GM12878 (cell line): ENCODE measurements around the gene FBXL16. TPM values are rescaled to one million over a fixed set of nuclear protein-coding genes. Genes with fewer than 3 reads are reported as not detected.

Experiments used
- JUNB ChIP-seq: IDR thresholded peaks from 2 replicates; pipeline ENCODE4 v1.6.1; 2016; ENCODE audit warnings: antibody characterized with exemption, mild to moderate bottlenecking
- ZNF384 ChIP-seq: IDR thresholded peaks from 2 replicates; pipeline ENCODE4 v1.6.1; 2012; ENCODE audit warnings: low read depth, mild to moderate bottlenecking, low read length, improper control_type of control experiment, borderline replicate concordance
- polyA plus RNA-seq, 11 experiments: library from polyadenylated mRNA; depleted of rRNA in 4 of 11; unstranded in 6 of 11; stranded (reverse) in 5 of 11; fragments of >200 nt; fragmentation: Nextera tagmentation in 4 of 11; fragmentation: Illumina TruSeq in 1 of 11; extraction: Ambion mirVana in 4 of 11; extraction: Trizol in 1 of 11; gene quantifications; 1 replicate in 1 of 11; 2 replicates in 10 of 11; pipeline versions ENCODE4 v1.2.1 to v1.2.3, GENCODE V29; 2011 to 2016; ENCODE audit warnings: inconsistent platforms in 2 of 11, missing spikeins in 2 of 11, low read depth in 1 of 11
- total RNA-seq, 4 experiments: library from RNA; depleted of rRNA in 3 of 4; stranded (reverse); fragments of >200 nt in 3 of 4; fragmentation: Illumina TruSeq in 1 of 4; extraction: Trizol in 1 of 4; gene quantifications; 2 replicates each; pipeline versions ENCODE4 v1.2.1 to v1.2.3, GENCODE V29; 2013 to 2021
- TF ChIP-seq, protein P1 (sequence below): fragments of 450-650 bp; IDR thresholded peaks from 2 replicates; pipeline ENCODE4 v1.6.1; 2017; ENCODE audit warnings: mild to moderate bottlenecking, moderate library complexity
- TF ChIP-seq, protein P2 (sequence below): fragments of 150-350 bp; IDR thresholded peaks from 2 replicates; pipeline ENCODE4 v1.6.1; 2014; ENCODE audit warnings: mild to moderate bottlenecking, low read depth, low read length
- TF ChIP-seq, protein P3 (sequence below): fragments of 450-650 bp; IDR thresholded peaks from 2 replicates; pipeline ENCODE4 v1.6.1; 2016; ENCODE audit warnings: mild to moderate bottlenecking, moderate library complexity, borderline replicate concordance

Gene FBXL16
- total and polyA plus RNA-seq, 10 of the 15 experiments (the other 5 are each of a cell fraction or from before 2014, with no cell fraction given): 0.13 to 1.4 (median 0.24) TPM

DNA sequence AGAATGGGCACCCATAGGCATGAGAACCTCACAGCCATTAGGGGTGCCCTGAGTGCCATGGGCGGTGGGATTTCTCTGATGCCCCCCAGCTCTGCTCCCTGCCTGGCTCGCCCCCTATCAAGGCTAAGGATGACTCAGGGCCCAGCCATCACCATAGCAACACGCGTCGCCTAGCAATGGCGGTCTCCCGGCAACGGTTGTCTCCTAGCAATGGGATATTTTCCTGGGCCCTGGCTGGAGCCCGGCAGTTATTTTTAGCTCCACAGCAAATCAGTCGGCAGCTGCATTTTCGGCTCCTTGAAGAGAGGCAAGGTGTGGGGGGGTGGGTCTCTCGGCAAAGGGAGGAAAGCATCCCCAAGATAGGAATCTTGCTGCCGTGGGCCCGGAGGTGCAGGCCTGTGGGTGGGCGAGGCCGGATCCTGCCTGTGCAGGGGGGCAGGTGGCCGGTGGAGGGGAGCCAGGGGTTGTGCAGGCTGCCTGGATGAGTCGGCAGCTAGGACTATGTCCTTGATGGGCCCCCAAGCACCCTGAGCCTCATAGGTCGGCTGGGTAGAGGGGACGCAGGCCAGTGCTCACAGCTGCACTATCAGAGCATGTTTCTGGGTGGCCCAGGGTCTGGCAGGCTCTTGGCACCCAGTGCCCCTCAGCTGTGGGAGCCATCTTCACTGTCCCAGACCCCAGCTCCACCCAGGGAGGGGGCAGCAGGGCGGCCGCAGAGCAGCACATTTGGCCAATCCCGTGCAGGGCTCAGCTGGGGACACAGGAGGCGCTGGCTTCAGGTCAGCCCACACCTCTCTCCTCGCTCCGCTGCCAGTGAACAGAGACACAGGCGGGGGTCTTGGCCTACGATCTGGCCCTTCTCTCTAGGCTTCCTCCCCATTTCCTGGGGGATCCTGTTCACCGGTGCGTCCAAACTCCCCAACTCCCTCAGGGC, 4.2 kb upstream of the FBXL16 start (continued):
- TF ChIP-seq, protein P1, sequence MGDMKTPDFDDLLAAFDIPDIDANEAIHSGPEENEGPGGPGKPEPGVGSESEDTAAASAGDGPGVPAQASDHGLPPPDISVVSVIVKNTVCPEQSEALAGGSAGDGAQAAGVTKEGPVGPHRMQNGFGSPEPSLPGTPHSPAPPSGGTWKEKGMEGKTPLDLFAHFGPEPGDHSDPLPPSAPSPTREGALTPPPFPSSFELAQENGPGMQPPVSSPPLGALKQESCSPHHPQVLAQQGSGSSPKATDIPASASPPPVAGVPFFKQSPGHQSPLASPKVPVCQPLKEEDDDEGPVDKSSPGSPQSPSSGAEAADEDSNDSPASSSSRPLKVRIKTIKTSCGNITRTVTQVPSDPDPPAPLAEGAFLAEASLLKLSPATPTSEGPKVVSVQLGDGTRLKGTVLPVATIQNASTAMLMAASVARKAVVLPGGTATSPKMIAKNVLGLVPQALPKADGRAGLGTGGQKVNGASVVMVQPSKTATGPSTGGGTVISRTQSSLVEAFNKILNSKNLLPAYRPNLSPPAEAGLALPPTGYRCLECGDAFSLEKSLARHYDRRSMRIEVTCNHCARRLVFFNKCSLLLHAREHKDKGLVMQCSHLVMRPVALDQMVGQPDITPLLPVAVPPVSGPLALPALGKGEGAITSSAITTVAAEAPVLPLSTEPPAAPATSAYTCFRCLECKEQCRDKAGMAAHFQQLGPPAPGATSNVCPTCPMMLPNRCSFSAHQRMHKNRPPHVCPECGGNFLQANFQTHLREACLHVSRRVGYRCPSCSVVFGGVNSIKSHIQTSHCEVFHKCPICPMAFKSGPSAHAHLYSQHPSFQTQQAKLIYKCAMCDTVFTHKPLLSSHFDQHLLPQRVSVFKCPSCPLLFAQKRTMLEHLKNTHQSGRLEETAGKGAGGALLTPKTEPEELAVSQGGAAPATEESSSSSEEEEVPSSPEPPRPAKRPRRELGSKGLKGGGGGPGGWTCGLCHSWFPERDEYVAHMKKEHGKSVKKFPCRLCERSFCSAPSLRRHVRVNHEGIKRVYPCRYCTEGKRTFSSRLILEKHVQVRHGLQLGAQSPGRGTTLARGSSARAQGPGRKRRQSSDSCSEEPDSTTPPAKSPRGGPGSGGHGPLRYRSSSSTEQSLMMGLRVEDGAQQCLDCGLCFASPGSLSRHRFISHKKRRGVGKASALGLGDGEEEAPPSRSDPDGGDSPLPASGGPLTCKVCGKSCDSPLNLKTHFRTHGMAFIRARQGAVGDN: no peak
- TF ChIP-seq, protein P2, sequence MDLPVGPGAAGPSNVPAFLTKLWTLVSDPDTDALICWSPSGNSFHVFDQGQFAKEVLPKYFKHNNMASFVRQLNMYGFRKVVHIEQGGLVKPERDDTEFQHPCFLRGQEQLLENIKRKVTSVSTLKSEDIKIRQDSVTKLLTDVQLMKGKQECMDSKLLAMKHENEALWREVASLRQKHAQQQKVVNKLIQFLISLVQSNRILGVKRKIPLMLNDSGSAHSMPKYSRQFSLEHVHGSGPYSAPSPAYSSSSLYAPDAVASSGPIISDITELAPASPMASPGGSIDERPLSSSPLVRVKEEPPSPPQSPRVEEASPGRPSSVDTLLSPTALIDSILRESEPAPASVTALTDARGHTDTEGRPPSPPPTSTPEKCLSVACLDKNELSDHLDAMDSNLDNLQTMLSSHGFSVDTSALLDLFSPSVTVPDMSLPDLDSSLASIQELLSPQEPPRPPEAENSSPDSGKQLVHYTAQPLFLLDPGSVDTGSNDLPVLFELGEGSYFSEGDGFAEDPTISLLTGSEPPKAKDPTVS: no peak
- TF ChIP-seq, protein P3, sequence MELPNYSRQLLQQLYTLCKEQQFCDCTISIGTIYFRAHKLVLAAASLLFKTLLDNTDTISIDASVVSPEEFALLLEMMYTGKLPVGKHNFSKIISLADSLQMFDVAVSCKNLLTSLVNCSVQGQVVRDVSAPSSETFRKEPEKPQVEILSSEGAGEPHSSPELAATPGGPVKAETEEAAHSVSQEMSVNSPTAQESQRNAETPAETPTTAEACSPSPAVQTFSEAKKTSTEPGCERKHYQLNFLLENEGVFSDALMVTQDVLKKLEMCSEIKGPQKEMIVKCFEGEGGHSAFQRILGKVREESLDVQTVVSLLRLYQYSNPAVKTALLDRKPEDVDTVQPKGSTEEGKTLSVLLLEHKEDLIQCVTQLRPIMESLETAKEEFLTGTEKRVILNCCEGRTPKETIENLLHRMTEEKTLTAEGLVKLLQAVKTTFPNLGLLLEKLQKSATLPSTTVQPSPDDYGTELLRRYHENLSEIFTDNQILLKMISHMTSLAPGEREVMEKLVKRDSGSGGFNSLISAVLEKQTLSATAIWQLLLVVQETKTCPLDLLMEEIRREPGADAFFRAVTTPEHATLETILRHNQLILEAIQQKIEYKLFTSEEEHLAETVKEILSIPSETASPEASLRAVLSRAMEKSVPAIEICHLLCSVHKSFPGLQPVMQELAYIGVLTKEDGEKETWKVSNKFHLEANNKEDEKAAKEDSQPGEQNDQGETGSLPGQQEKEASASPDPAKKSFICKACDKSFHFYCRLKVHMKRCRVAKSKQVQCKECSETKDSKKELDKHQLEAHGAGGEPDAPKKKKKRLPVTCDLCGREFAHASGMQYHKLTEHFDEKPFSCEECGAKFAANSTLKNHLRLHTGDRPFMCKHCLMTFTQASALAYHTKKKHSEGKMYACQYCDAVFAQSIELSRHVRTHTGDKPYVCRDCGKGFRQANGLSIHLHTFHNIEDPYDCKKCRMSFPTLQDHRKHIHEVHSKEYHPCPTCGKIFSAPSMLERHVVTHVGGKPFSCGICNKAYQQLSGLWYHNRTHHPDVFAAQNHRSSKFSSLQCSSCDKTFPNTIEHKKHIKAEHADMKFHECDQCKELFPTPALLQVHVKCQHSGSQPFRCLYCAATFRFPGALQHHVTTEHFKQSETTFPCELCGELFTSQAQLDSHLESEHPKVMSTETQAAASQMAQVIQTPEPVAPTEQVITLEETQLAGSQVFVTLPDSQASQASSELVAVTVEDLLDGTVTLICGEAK: peak; percentile 43
- TF ChIP-seq JUNB (no peak), ZNF384 (no peak)
- TF ChIP-seq, all 136 proteins: peak for 2
